Dermis blood vessel endothelial cell (primary cell): Measurements from ENCODE around the gene UMODL1. TPM values are rescaled to one million over a fixed set of nuclear protein-coding genes. Genes with fewer than 3 reads are reported as not detected.

Experiments
- DNase-seq: peaks from one replicate; pipeline ENCODE4 v3.0.0; 2010
- total RNA-seq: library from RNA; depleted of rRNA; stranded (reverse); fragments of >200 nt; gene quantifications from 2 replicates; pipeline ENCODE4 v1.2.3, GENCODE V29; 2014

The UMODL1 gene
- total RNA-seq, 1 donor from 2014 or later: not detected

DNA sequence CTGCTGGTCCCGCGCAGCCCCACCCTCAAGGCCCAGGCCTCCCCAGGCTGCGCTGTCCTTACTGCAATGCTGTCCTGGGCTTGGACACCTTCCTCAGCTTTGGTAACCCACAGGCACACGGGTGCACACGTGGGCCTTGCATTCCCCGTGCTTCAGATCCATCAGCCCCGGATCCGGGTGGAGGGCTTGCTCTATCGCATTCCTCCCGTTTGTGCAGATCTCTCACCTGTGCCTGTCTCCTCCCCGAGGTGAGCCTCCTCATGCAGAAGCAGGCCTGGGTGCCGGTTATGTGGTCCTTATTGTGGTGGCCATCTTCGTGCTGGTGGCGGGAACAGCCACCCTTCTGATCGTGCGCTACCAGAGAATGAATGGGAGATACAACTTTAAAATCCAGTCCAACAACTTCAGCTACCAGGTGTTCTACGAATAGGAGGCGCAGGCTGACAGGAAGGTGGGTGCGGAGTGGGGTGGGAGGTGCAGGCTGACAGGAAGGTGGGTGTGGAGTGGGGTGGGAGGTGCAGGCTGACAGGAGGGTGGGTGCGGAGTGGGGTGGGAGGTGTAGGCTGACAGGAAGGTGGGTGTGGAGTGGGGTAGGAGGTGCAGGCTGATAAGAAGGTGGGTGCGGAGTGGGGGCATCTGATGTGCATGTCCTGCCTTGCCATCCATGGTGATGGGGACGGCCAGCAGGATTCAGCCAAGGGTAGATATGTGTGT lies 66.2 kb downstream of the UMODL1 start:
- DNase-seq: no peak

DNA sequence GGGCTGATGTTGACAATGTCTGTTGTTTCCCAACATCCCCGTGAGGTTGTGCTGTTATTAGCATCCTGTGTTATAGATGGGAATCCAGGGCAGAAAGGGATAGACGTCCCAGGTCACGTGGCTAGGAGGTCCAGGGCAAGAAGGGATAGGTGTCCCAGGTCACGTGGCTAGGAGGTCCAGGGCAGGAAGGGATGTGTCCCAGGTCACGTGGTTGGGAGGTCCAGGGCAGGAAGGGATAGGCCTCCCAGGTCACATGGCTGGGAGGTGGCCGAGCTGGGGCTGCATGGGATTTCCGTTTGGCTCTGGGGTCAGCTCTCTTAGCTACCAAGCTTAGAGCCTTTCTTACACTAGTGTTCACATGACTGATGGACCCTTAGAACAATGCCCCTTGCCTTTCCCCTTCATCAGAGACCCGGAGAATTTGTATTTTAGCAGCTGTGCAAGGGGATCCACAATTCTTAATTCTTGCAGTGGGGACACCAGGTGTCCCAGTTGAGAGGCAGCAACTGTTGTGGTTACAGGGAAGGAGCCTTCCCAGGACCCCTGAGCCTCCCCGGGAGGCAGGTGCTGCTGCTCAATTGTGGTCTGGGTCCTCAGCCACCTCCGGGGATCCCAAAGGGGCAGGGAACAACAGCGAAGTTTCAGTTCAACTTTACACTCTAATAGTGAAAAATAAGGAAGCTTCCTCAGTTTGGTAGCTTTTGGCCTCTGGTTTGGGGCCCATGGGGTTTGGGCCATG lies 69.2 kb downstream of the UMODL1 start:
- DNase-seq: no peak

DNA sequence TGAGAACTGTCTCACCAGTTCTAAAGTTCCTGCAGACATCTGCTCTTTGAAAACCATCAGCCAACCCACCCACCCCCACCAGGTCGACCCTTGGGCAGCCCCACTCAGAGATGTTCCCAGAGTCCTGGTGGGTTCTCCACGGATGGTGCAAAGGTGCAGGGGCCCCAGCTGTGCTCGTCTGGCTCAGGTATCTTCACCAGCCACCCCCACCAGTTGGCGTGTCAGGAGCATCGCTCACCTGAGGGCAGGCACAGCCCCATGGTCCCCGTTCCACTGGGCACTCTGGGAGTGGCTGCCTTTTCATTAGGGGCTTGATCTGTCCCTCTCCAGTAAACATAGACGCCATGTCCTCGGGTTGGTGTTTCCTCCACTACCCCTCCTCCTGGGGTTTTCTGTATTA lies 70.5 kb downstream of the UMODL1 start:
- DNase-seq: no peak

DNA sequence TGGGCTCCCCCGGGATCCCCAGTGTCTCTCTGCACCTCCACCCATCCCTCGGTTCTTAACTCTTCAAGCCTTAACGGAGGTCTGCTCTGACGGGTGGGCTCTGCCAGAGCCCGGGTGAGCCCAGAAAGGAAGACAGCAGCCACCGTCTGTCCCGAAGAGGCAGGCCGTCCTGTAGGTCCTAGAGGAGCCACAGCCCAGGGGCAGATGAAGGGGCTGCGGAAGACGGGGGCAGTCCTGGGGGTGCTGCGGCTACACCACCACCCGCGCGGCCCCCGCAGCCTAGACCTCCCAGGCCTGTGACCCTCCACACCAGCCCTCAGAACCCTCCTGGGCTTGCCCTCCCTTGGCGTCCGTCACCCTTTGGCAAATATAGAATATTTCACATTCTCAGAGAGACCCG lies 71.0 kb downstream of the UMODL1 start:
- DNase-seq: no peak

DNA sequence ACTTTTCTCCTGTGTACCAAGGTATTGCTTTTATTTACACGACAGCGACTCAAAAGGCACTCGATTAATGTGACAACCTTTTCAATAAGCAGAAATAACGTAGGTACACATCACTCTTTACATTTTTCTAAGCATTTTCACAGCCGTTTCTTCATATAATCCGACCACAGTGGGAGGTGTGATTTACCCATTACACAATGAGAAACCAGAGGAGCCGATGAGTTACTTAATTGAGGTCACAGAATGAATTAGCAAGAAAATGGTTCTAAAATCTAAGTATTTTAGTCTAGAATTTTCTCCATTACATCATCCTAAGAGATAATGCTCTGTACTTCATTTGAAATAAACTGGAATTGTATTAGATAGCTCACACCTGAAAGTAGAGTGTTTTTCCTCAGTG lies 71.5 kb downstream of the UMODL1 start:
- no peak for DNase-seq

DNA sequence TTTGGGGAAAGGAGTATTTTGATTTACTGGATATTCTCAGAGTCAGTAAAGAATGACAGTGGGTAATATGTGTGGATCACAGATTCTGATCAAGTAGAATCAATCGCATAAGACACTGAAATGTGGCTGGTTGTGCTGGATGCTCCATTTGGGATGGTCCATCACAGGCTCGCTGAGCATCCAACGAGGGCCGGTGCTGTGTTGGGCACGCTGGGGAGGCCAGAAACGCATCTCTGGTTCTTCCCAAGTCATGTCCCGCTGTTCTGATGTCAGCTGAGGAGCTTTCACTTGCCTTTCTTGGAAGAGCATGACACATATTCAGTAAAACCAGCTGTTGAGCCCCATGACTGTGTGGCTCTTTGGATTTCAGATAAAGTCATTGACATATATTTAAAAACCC lies 72.0 kb downstream of the UMODL1 start:
- no peak for DNase-seq

DNA sequence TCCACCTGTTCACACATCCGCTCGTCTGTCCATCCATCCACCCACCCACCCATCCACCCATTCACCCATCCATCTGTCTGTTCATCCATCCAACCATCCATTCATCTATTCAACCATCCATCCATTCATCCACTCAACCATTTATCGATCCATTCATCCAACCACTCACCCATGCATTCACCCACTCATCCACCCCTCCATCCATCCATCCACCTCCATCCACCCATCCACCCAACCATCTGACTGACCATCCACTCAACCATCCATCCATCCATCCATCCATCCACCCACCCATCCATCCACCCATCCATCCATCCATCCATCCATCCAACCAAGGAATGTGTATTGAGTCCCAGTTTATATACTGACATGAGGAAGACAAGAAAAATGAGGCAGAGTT lies 73.1 kb downstream of the UMODL1 start:
- DNase-seq: no peak

DNA sequence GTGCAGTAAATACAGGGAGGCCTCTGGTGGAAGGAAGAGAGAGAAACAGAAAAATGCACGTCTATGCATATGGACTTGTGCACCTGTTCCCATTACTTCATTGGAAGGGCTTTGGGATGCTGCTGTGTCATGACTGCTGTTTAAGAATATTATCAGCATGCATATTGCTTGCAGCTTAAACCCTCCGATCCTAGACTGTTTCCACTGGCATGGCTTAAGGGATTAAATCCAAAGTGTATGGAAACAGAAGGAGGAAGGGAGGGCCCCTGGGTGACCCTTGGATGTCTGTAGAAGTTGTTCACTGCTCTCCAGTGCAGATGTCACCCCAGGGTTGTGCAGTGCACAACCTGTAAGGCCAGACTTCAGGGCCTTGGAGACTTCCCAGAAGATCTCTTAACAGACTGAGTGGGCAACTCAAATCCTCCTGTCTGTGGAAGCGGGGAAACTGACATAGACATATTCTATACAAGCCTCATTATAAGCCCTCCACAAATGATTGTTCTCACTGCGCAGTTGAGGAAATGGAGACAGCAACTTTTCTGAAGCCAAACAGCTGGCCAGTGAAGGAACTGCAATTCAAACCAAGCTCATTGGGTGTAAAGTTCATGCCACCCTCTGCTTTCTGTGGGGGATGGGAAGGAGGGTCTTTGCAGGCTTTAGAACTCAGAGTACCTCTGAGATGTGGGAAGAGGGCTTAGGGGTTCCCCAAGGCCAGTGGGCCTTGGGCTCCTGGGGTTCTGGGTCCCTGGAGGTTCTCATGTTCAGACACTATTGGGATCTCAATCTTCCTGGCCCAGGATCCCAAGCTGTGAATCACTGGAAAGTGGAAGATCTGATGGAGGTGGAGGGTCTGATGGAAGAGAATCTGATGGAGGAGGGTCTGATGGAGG lies 73.8 kb downstream of the UMODL1 start:
- DNase-seq: no peak

DNA sequence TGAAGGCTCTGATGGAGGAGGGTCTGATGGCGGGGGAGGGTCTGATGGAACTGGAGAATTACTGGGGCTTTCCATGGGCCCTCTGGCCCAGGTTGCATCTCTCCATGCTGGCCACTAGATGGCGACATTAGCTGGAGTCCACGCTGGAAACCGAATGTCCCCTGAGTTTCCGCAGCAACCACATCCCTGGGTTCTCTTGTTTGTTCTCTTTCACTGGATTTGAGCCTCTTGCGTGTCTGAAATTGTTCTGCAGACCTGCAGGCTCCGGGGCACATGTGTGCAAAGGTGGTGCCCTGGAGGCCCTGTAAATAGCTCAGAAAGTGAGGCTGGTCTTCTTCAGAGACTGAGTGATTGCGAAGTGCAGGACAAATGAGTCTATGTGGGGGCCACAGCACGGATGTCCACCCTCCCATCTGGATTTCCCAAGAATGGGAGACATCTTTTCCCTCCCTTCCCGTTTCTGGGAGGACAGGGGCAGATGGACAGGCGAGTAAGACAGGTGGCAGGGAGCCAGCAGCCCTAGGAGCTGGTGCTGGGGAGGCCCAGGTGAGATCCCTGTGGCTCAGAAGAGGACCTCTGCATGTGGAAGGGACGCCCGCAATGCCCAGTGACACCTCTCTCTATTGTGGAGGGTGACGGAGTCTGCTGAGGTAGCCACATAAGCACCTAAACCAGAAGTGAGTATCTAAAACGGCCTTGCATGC lies 74.6 kb downstream of the UMODL1 start:
- DNase-seq: peak; percentile 75

DNA sequence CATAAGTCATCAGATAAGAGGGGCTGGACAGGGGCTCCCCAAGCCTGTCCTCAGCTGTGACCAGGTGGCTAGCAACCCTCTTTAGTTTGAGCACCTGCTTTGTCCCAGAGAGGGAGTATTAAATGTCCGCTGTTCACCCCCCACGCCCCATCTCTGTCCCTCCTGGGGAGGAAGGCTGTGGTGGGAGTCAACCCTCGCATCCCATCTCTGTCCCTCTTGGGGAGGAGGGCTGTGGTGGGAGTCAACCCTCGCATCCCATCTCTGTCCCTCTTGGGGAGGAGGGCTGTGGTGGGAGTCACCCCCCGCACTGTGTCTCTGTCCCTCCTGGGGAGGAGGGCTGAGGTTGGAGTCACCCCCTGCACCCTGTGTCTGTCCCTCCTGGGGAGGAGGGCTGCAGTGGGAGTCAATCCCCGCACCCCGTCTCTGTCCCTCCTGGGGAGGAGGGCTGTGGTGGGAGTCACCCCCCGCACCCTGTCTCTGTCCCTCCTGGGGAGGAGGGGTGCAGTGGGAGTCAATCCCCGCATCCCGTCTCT lies 75.2 kb downstream of the UMODL1 start:
- no peak for DNase-seq

DNA sequence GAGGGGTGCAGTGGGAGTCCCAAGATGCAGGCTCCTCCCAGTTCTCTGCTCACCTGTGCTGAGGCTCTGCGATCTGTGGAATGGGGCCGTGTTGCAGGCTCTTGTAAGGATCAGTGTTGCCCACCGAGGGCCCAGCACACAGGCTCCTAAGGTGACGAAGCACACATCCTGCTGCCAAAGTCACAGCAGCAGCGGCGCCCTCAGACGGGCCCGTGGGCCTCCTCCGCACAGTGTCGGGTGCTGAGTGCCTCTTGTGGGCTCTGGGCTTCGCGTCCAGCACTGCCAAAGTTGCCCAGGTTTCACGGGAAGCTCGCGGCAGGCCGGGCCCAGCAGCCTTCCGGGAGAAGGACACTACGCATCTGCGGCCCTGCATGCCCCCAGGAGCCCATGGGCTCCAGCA lies 75.7 kb downstream of the UMODL1 start:
- DNase-seq: no peak

DNA sequence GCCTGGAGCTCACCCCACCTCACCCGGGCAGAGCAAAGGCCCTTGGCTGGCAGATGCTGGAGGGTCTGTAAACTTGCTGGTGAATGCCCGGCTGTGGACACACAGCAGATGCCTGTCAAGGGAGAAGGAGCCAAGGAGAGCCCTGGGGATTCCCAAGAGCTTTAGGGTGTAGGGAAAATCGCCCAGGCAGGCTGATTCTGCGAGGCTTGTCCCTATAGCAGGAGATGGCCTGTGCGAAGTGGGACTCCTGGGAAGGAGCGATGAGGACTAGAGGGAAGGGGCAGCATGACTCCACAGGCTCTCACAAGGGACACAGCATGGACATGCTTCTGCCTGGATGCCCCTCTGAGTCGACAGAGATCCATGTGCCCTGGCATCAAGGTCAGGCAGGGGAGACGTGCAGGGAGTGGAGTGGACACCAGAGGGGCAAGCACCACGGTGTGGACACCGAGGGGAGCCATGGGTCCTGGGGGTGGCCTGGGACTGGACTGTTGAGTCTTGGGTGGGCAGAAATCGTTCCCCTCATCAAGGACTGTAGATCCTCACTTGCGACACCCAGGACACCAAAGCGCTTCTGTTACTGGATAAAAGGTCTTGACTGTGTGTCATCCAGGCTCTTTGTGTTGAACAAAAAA lies 76.4 kb downstream of the UMODL1 start:
- no peak for DNase-seq

DNA sequence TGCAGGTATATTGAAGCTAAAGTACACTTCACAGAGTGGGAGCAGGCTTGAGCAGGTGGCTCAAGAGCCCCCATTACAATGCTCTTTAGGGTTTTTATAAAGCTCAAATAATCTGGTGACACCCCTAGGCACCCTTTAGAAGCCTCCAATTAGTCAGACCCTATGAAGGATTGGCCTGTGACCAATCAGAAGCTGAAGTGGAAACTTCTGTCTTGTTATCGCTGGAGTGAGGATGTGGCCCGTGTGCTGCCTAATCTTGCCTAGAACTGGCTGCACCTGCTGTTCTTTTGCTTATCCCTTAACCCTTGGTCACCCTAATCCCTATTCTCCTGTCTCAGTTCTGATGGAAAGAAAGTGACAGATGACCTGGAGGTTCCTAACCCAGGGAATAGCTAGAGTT lies 77.0 kb downstream of the UMODL1 start:
- DNase-seq: no peak

DNA sequence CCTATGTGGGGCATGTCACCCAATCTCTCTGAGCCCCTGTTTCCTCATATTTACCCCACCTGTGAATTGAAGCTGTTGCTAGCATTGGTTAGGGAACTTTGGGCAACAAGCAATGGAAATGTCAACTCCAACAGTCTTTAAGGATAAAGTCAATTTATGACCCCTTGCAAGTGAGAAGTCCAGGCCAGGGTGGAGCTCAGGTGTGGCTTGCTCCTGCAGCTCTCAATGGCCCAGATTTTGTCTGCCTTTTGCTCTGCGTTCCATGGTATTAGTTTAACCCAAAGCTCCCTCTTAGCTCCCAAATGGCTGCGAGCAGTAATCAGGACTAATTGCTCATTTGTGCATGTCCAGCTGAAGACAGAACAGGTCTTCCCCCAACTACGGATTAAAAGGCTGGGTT lies 77.5 kb downstream of the UMODL1 start:
- DNase-seq: no peak

DNA sequence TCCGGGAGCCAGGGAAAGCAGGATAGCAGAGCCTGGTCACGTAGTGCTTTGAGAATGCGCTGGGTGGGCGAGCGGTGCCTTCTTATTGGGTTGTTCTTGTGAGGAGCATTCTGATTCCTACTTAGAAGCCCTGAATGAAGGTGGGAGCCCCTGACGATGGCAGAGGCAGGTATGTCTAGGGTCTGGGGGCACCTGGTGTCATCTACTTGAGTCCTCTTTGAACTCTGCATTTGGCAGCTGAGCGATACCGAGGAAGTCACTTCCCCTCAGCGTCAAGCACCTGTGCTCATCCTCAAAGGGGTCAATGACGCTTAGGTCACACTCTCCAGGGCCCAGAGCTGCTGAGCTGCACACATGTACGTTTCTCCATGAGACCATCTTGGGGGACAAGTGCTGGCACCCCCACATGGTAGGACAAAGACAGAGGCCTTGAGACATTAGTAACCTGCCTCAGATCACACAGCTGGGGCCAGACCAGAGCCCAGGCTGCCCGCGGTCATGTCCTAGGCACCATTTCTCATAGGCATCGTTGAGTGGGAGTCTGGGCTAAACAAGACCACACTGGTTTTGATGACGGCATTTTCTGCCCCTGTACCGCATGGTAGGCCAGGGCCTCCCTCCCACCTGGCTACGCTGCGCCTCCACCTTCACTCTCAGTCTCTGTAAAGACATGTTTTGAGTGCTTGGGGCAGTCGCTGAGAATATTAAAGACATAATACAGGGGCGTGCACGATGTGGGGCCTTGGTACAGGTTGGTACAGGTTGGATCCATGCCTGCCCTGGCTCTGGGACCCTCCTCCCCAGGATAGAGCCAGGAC lies 78.7 kb downstream of the UMODL1 start:
- DNase-seq: no peak

DNA sequence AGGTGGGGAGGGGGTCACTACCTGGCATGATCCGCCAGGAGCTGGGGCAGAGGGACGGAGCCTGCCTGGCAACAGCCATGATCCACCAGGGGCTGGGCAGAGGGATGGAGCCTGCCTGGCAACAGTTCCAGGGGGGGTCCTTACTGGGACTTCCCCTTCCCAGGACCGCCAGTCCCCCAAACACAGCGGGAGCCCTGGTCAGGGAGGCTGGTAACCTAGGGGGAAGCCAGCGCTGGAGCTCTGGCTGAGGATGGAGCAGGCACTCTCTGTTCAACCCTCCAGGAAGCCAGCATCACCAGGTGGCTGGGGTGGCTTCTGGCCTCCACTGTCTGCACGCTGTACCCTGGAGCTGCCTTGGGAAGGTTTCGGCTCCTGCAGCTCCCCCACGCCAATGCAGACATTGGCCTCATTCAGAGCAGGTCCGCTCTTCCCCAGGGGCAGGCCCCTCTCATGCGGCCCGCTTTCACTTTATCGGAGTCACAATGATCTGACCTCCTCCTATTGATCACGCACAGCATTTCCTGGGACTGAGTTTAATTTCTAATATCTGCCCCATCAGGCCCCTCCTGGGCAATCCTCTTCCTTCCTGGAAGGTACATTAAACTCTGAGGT lies 79.5 kb downstream of the UMODL1 start:
- DNase-seq: no peak

DNA sequence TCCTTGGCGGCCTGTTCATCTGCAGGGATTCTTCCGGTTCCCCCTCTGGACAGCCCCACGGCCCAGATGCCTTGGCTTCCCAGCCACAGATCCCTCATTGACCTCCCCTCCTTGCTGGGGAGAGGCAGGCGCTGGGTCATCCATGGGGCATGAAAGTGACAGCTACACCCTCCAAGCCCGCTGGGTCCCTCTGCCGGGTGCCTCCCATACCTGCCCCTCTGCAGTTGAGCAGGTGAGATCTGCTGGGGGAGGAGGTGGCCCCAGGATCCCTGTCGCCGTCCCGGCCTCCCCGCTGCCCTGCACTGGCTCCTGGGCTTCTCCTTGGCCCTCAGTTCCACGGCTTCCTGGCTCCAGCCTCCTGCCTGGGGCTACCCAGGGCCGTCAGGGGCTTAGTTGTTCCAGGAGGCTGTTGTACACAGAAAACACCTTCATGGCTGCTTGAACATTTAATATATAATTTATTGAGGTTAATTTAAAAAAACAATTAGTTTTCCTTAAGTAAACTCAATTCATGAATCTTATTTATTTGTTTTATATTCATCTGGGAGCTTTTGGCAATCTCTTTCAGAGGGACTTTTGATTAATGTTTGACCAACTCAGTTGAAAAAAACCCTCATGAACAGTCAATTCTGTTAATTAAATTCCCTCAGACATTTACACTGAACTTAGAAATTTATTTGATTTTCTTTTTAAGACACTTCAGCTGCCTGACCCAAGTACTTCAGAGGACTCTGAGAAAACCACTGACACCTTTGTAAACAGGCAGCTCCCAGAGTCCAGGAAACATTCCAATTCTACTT lies 80.2 kb downstream of the UMODL1 start:
- no peak for DNase-seq

DNA sequence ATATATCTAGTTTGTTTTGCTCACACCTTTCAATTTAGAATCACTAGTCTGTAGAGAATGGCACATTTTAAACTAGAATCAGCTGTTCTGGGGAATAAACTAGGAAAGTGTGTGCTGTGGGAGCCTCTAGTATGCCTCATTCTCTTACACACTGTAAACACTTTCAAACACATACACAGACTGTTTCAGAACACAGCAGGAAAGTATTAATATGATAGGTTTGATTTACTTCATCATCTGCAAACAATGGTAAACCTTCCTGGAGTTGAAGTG lies 80.8 kb downstream of the UMODL1 start:
- DNase-seq: no peak

DNA sequence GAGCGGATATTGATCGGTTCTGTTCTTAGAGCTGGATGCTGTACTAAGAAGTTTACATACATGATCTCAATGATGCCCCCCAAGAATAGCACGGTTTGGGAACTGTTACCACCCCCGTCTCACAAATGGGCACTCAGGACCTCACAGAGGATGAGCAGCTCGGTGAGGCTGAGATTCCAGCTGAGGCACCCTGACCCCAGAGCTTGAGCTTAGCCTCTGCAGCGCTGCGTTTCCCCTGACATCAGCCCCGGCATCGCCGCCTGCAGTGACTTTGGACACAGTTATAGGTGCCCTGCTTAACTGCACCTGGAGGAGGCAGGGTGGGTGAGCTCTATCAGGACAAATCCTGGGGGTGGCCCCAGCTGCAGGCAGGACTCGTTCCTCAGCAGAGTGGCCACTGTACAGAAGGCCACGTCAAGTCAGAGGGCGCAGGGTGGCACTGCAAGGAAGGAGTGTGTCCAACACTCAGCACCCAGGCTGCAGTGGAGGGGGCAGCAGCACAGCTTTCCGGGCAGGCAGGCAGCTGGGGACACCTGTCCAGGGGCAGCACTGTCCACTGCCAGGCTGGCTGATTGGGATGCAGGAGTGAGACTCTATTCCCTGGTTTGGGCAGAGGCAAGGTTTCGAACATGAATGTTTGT lies 82.0 kb downstream of the UMODL1 start:
- no peak for DNase-seq

DNA sequence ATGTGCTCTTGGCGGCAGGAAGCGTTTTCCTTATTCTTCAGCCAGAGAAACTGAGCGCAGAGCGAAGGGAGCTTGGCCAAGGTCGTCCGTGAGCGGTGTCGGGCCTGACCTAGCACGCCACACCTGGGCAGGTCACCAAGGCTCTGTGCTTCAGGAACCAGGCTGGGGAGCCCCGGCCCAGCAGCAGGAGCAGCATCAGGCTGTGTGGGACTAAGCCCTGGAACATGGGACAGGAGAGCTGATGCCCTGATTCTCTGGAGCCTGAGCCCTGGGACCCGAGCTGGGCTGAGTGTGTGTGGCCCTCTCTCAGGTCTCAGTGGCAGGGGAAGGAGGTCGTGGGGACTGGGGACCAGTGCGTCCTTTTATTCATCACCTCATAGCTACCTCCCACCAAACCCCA lies 82.6 kb downstream of the UMODL1 start:
- DNase-seq: no peak
